ENCODE results near the gene BOD1L1.

DNA sequence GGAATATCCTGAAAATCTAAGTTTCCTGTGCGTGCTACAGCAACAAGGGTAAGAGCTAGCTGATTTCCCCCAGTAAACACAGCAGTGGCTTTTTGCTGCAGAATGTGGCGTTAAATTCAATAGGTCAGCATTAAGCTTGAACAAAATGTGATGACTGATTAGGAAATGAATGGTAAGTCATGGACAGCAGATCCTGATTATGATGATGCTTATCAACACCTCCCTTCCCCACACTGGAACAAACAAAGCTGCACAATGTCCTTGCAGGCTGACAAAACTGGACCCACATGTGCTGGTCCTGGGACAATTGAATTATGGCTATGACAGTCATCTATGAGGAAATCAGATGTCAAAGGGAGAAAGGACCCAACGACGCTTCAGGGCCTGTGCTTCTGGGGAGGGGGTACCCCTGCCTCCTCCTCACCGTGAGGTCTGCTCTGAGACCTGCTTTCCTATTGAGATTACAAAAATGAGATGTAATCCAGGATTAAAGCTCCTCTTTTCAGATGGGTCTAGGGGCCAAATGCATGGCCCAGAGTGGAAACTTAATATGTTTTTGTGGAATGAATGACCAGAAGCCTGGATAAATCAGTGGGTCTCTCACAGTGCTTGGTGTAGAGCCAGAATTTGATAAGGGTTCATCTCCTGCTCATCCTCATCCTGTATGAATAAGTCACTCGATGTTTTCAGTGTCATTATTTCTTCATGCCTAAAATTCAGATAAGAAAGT is 32.0 kb upstream of the BOD1L1 start:
- TF ChIP-seq, protein P1, sequence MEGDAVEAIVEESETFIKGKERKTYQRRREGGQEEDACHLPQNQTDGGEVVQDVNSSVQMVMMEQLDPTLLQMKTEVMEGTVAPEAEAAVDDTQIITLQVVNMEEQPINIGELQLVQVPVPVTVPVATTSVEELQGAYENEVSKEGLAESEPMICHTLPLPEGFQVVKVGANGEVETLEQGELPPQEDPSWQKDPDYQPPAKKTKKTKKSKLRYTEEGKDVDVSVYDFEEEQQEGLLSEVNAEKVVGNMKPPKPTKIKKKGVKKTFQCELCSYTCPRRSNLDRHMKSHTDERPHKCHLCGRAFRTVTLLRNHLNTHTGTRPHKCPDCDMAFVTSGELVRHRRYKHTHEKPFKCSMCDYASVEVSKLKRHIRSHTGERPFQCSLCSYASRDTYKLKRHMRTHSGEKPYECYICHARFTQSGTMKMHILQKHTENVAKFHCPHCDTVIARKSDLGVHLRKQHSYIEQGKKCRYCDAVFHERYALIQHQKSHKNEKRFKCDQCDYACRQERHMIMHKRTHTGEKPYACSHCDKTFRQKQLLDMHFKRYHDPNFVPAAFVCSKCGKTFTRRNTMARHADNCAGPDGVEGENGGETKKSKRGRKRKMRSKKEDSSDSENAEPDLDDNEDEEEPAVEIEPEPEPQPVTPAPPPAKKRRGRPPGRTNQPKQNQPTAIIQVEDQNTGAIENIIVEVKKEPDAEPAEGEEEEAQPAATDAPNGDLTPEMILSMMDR (conservative IDR thresholded peaks at IDR 0.05; ENCODE audit: low read depth, low read length) = no peak
- TF ChIP-seq EZH2 (IDR thresholded peaks at IDR 0.05; ENCODE audit: low read length, unreplicated experiment) (no peak), EZH2phosphoT487 (IDR thresholded peaks at IDR 0.05; ENCODE audit: borderline replicate concordance, low read length) (no peak)

All from PC-3 (cell line).